ENCODE measurements around the gene OASL.
"Not testable (repeated sequence)": the region's sequence is repeated elsewhere in the genome, so short reads cannot be mapped to it uniquely, and the experiment has no call there.

Gene OASL

GRCh38 chr12:121038861-121039668 is at the start of gene OASL:
Gene OASL (minus strand): TSS chr12:121039246. CDS start chr12:121038971, 275 bp downstream.
- no peak for DNase-seq

- no peak for DNase-seq
Measured at GRCh38 chr12:121088195-121088585, 49.1 kb upstream of the OASL start.

- DNase-seq = no peak
Measured at GRCh38 chr12:121087467-121088194, 48.6 kb upstream of the OASL start.

- no peak for DNase-seq
Measured at GRCh38 chr12:121086781-121087295, 47.8 kb upstream of the OASL start.

GRCh38 chr12:121085506-121086353 is 46.7 kb upstream of the OASL start:
- no peak for DNase-seq

GRCh38 chr12:121085069-121085468 is 46.0 kb upstream of the OASL start:
- no peak for DNase-seq

- no peak for DNase-seq
Measured at GRCh38 chr12:121084229-121084628, 45.2 kb upstream of the OASL start.

- no peak for DNase-seq
Measured at GRCh38 chr12:121080909-121081308, 41.9 kb upstream of the OASL start.

- DNase-seq = no peak
Measured at GRCh38 chr12:121079736-121080272, 40.8 kb upstream of the OASL start.

GRCh38 chr12:121077440-121077839 is 38.4 kb upstream of the OASL start:
- not testable (repeated sequence) for DNase-seq

GRCh38 chr12:121075911-121076310 is 36.9 kb upstream of the OASL start:
- DNase-seq = not testable (repeated sequence)

- DNase-seq = no peak
Measured at GRCh38 chr12:121072147-121072546, 33.1 kb upstream of the OASL start.

GRCh38 chr12:121069206-121069605 is 30.2 kb upstream of the OASL start:
- DNase-seq = no peak

GRCh38 chr12:121065345-121065744 is 26.3 kb upstream of the OASL start:
- no peak for DNase-seq

GRCh38 chr12:121064586-121064985 is 25.5 kb upstream of the OASL start:
- DNase-seq = not testable (repeated sequence)

- DNase-seq = no peak
Measured at GRCh38 chr12:121064116-121064515, 25.1 kb upstream of the OASL start.

GRCh38 chr12:121062391-121063045 is 23.5 kb upstream of the OASL start:
- no peak for DNase-seq

- no peak for DNase-seq
Measured at GRCh38 chr12:121061831-121062230, 22.8 kb upstream of the OASL start.

GRCh38 chr12:121060149-121061001 is 21.3 kb upstream of the OASL start:
- DNase-seq = no peak

GRCh38 chr12:121059031-121059898 is 20.2 kb upstream of the OASL start:
- no peak for DNase-seq

Data from DMS79 treated with DMSO at 0.1 percent for 48 hours (cell line).